H1 (cell line): Measurements from ENCODE around the gene WBP1. TPM values are rescaled to one million over a fixed set of nuclear protein-coding genes. Genes with fewer than 3 reads are reported as not detected.

Experiments
- CTCF ChIA-PET: fragments of 300-600 bp; sonication (Branson Sonifier 250); formaldehyde crosslinking; loops from one replicate; lab custom pipeline; 2021; ENCODE audit not compliant: partially characterized antibody; lab: Charles Lee
- POLR2A ChIA-PET: fragments of 300-600 bp; sonication (Branson Sonifier 250); formaldehyde crosslinking; loops from one replicate; lab custom pipeline; 2021; ENCODE audit warnings: inconsistent platforms; ENCODE audit not compliant: partially characterized antibody; lab: Charles Lee
- DNase-seq, 2 experiments: peaks; one replicate each; pipeline versions ENCODE4 v3.0.0 to v3.0.0-alpha.2; 2010 to 2022; ENCODE audit warnings: low spot score in 2 of 2, low read depth in 1 of 2, mixed read lengths in 1 of 2
- FAIRE-seq: peaks from 2 replicates; lab custom pipeline; 2011; peaks lifted over from hg19 to GRCh38; lab: Jason Lieb, UNC
- H2AFZ ChIP-seq: 2 replicates; pipeline ENCODE4 v1.8.1; 2012; ENCODE audit warnings: low read length, inconsistent platforms
- H2AK5ac ChIP-seq: 2 replicates; pipeline ENCODE4 v1.6.1; 2013; ENCODE audit warnings: low read depth, low read length
- H2BK120ac ChIP-seq: replicated peaks from 2 replicates; pipeline ENCODE3; 2013; ENCODE audit warnings: low read depth, low read length, inconsistent platforms
- H2BK12ac ChIP-seq: 2 replicates; pipeline ENCODE4 v1.6.1; 2013; ENCODE audit warnings: low read depth, low read length
- H2BK15ac ChIP-seq: 2 replicates; pipeline ENCODE4 v1.6.1; 2013; ENCODE audit warnings: low read length
- H2BK20ac ChIP-seq: 2 replicates; pipeline ENCODE4 v1.6.1; 2013; ENCODE audit warnings: low read length
- H2BK5ac ChIP-seq: 2 replicates; pipeline ENCODE4 v1.6.1; 2013; ENCODE audit warnings: low read depth, low read length
- H3K14ac ChIP-seq: 2 replicates; pipeline ENCODE4 v1.6.1; 2013; ENCODE audit warnings: inconsistent platforms; ENCODE audit not compliant: insufficient read length
- H3K18ac ChIP-seq: 2 replicates; pipeline ENCODE4 v1.6.1; 2013; ENCODE audit warnings: low read length; ENCODE audit errors: extremely low read depth
- H3K23ac ChIP-seq: 2 replicates; pipeline ENCODE4 v1.6.1; 2013; ENCODE audit warnings: inconsistent platforms; ENCODE audit not compliant: insufficient read length
- H3K23me2 ChIP-seq: 2 replicates; pipeline ENCODE4 v1.6.1; 2013; ENCODE audit warnings: low read depth, low read length
- H3K27ac ChIP-seq: 2 replicates; pipeline ENCODE4 v1.6.1; 2011; ENCODE audit warnings: low read depth, low read length, inconsistent platforms
- H3K27me3 ChIP-seq, 4 experiments: replicated peaks in 1 of 4; 1 replicate in 1 of 4; 2 replicates in 3 of 4; pipeline versions ENCODE4 v1.6.1 to v1.8.1; 2011 to 2013; ENCODE audit warnings: low read length in 3 of 4, mild to moderate bottlenecking in 3 of 4, inconsistent platforms in 2 of 4, mixed read lengths in 2 of 4, moderate library complexity in 1 of 4; ENCODE audit not compliant: control insufficient read depth in 3 of 4, insufficient read depth in 3 of 4; ENCODE audit errors: extremely low read depth in 1 of 4
- H3K36me3 ChIP-seq, 4 experiments: 2 replicates each; pipeline versions ENCODE4 v1.6.1 to v1.8.1; 2011 to 2013; ENCODE audit warnings: mild to moderate bottlenecking in 4 of 4, low read length in 3 of 4, moderate library complexity in 2 of 4, control low read depth in 1 of 4, inconsistent platforms in 1 of 4; ENCODE audit not compliant: insufficient read depth in 4 of 4, control insufficient read depth in 2 of 4
- H3K4ac ChIP-seq: replicated peaks from 2 replicates; pipeline ENCODE3; 2013; ENCODE audit warnings: low read length, low read depth, mixed read lengths, inconsistent platforms; ENCODE audit not compliant: insufficient read length
- H3K4me1 ChIP-seq, 4 experiments: replicated peaks in 1 of 4; 1 replicate in 1 of 4; 2 replicates in 3 of 4; pipeline versions ENCODE4 v1.6.1 to v1.8.1; 2011 to 2013; ENCODE audit warnings: low read length in 3 of 4, inconsistent platforms in 2 of 4, mixed read lengths in 1 of 4; ENCODE audit not compliant: insufficient read depth in 4 of 4, control insufficient read depth in 3 of 4
- H3K4me2 ChIP-seq, 2 experiments: 2 replicates each; pipeline versions ENCODE4 v1.6.1 to v1.8.1; 2011 to 2013; ENCODE audit warnings: low read depth in 2 of 2, low read length in 2 of 2, control low read depth in 1 of 2, inconsistent platforms in 1 of 2, mild to moderate bottlenecking in 1 of 2; ENCODE audit not compliant: insufficient read depth in 1 of 2
- H3K4me3 ChIP-seq, 4 experiments: fragments of 200-600, 300-600 bp in 1 of 4; sonication (generic), shearing (Covaris generic), sonication (Bioruptor Twin) in 1 of 4; 2 replicates each; pipeline versions ENCODE4 v1.5.1 to v1.8.1; 2011 to 2016; ENCODE audit warnings: low read length in 4 of 4, low read depth in 3 of 4, control low read depth in 2 of 4, inconsistent platforms in 2 of 4, mild to moderate bottlenecking in 2 of 4, mixed read lengths in 1 of 4, moderate library complexity in 1 of 4; ENCODE audit not compliant: insufficient read depth in 2 of 4; ENCODE audit errors: extremely low read depth in 1 of 4
- H3K56ac ChIP-seq: replicated peaks from 2 replicates; pipeline ENCODE3; 2013; ENCODE audit warnings: low read depth, mild to moderate bottlenecking, mixed read lengths, low read length, inconsistent platforms; ENCODE audit not compliant: insufficient read length
- H3K79me1 ChIP-seq: 2 replicates; pipeline ENCODE4 v1.6.1; 2013; ENCODE audit warnings: low read depth, low read length, control low read depth
- H3K79me2 ChIP-seq, 2 experiments: 2 replicates each; pipeline versions ENCODE4 v1.6.1 to v1.8.1; 2012 to 2013; ENCODE audit warnings: low read length in 2 of 2, mild to moderate bottlenecking in 2 of 2, inconsistent platforms in 1 of 2; ENCODE audit not compliant: insufficient read depth in 2 of 2, control insufficient read depth in 1 of 2
- H3K9ac ChIP-seq, 4 experiments: replicated peaks in 1 of 4; 1 replicate in 1 of 4; 2 replicates in 3 of 4; pipeline versions ENCODE4 v1.6.1 to v1.8.1; 2011 to 2013; ENCODE audit warnings: low read depth in 3 of 4, low read length in 3 of 4, control low read depth in 2 of 4, mild to moderate bottlenecking in 2 of 4, moderate library complexity in 2 of 4, inconsistent platforms in 1 of 4; ENCODE audit errors: extremely low read depth in 1 of 4
- H3K9me3 ChIP-seq, 2 experiments: 2 replicates each; pipeline versions ENCODE4 v1.6.1 to v1.8.1; 2012 to 2013; ENCODE audit warnings: mild to moderate bottlenecking in 2 of 2, moderate library complexity in 2 of 2, control low read depth in 1 of 2, inconsistent platforms in 1 of 2, low read depth in 1 of 2, low read length in 1 of 2, mixed read lengths in 1 of 2; ENCODE audit not compliant: insufficient read depth in 2 of 2
- H4K20me1 ChIP-seq, 2 experiments: replicated peaks in 1 of 2; 2 replicates each; pipeline versions ENCODE3 to v1.8.1; 2011 to 2013; ENCODE audit warnings: inconsistent platforms in 2 of 2, low read length in 2 of 2, mild to moderate bottlenecking in 1 of 2; ENCODE audit not compliant: insufficient read depth in 2 of 2, control insufficient read depth in 1 of 2
- H4K5ac ChIP-seq: 2 replicates; pipeline ENCODE4 v1.6.1; 2013; ENCODE audit warnings: low read length, low read depth, mixed read lengths, inconsistent platforms; ENCODE audit not compliant: insufficient read length
- H4K8ac ChIP-seq: 2 replicates; pipeline ENCODE4 v1.8.0; 2013; ENCODE audit warnings: mild to moderate bottlenecking, moderate library complexity, low read length, inconsistent platforms; ENCODE audit not compliant: insufficient read depth; ENCODE audit errors: extremely low read depth
- H4K91ac ChIP-seq: replicated peaks from 2 replicates; pipeline ENCODE3; 2013; ENCODE audit warnings: low read length, mixed read lengths, inconsistent platforms; ENCODE audit not compliant: insufficient read length
- CEBPB ChIP-seq: IDR thresholded peaks from 2 replicates; pipeline ENCODE4 v1.6.1; 2012; ENCODE audit warnings: low read depth, low read length
- MAFK ChIP-seq: IDR thresholded peaks from 2 replicates; pipeline ENCODE4 v1.6.1; 2012; ENCODE audit warnings: low read depth, mild to moderate bottlenecking, improper control_type of control experiment, low read length
- RAD21 ChIP-seq, 2 experiments: IDR thresholded peaks in 1 of 2; conservative IDR thresholded peaks in 1 of 2; 2 replicates each; pipeline ENCODE4 v1.6.1; 2011; ENCODE audit warnings: low read depth in 2 of 2, low read length in 2 of 2, improper control_type of control experiment in 1 of 2, inconsistent platforms in 1 of 2, mild to moderate bottlenecking in 1 of 2, moderate library complexity in 1 of 2
- RNF2 ChIP-seq: fragments of 200-900, 300-1000 bp; sonication (generic); IDR thresholded peaks from 2 replicates; pipeline ENCODE4 v1.7.1; 2016; ENCODE audit warnings: borderline replicate concordance, low read depth, mild to moderate bottlenecking, antibody characterized with exemption, low read length; ENCODE audit not compliant: poor library complexity, severe bottlenecking; ENCODE audit errors: missing control alignments
- SP2 ChIP-seq: IDR thresholded peaks from 2 replicates; pipeline ENCODE4 v1.6.1; 2012; ENCODE audit warnings: mild to moderate bottlenecking, low read length, inconsistent platforms
- SP4 ChIP-seq: IDR thresholded peaks from 2 replicates; pipeline ENCODE4 v1.6.1; 2012; ENCODE audit warnings: low read length, inconsistent platforms
- USF2 ChIP-seq: IDR thresholded peaks from 2 replicates; pipeline ENCODE4 v1.6.1; 2011; ENCODE audit warnings: low read length, improper control_type of control experiment
- WGBS, 2 experiments: shearing (Covaris generic) in 1 of 2; methylation state at CpG; one replicate each; pipeline versions ENCODE4 v1.1.6 to v1.1.7; 2013 to 2015; ENCODE audit warnings: low lambda C conversion rate in 2 of 2, mixed read lengths in 2 of 2, inconsistent platforms in 1 of 2, low coverage in 1 of 2, missing lambda C conversion rate in 1 of 2; ENCODE audit not compliant: insufficient replicate concordance in 2 of 2, insufficient coverage in 1 of 2, insufficient read length in 1 of 2; ENCODE audit errors: extremely low coverage in 1 of 2, missing lambda C conversion rate in 1 of 2; 5-methylcytosine and 5-hydroxymethylcytosine counted together
- polyA plus RNA-seq, 7 experiments: library from polyadenylated mRNA; depleted of rRNA in 3 of 7; stranded (reverse) in 5 of 7; unstranded in 2 of 7; fragments of >200 nt in 5 of 7; fragments of 200-250 nt in 2 of 7; gene quantifications; 1 replicate in 5 of 7; 2 replicates in 1 of 7; 4 replicates in 1 of 7; pipeline versions ENCODE4 v1.2.1 to v1.2.3, GENCODE V29; 2011 to 2013; ENCODE audit warnings: missing spikeins in 2 of 7, mixed read lengths in 2 of 7
- total RNA-seq: library from RNA; stranded (reverse); fragmentation: NEBNext Ultra II Directional; extraction: Animal tissue kit (Norgen Biotek cat#: 25700); gene quantifications from 2 replicates; pipeline ENCODE4 v1.2.1, GENCODE V29; 2021

The WBP1 gene
- total and polyA plus RNA-seq, 2 of the 8 experiments (the other 6 are each of a cell fraction or from before 2014, with no cell fraction given), result 57.2 to 190 TPM

- POLR2A ChIA-PET, result interaction anchor here (3.2 to 4.9 kb wide), 2 partner anchors 11 to 13 kb away, joined by 11 to 59 read pairs; partner anchors contain the start of gene LBX2
Observed at GRCh38 chr2:74486141-74486540, 27.9 kb downstream of the WBP1 start.

More at GRCh38 chr2:74486141-74486540, 27.9 kb downstream of the WBP1 start:
- Histone ChIP-seq H4K20me1 (peaks cover 6 to 11% of the 10 kb centered on the region in 2 experiments), H3K9me3 (no peaks in the 10 kb centered on the region), H3K4me2 (no peak overlapping the region), H4K8ac (no peak overlapping the region), H2BK20ac (no peak overlapping the region), H2BK5ac (no peak overlapping the region), H3K36me3 (peaks cover 2 to 8% (median 5%) of the 10 kb centered on the region in 4 experiments; a peak in 5 of 8 replicates), H2AFZ (no peak overlapping the region), H3K56ac (no peak overlapping the region), H3K79me2 (peaks cover 0 to 7% of the 10 kb centered on the region in 2 experiments; a peak in 1 of 4 replicates), H3K18ac (no peak overlapping the region), H3K4ac (no peak overlapping the region), H3K23ac (no peak overlapping the region), H3K4me1 (peaks cover 0 to 6% (median 4%) of the 10 kb centered on the region in 4 experiments; a peak in 4 of 7 replicates), H4K5ac (no peak overlapping the region), H3K79me1 (no peaks in the 10 kb centered on the region), H3K4me3 (no peak overlapping the region), H3K27me3 (no peaks in the 10 kb centered on the region; a peak in 1 of 7 replicates), H3K14ac (no peak overlapping the region), H2AK5ac (no peak overlapping the region), H2BK120ac (no peak overlapping the region), H3K23me2 (peaks cover 9% of the 10 kb centered on the region; the same call in 1 of the 2 replicates), H3K9ac (no peak overlapping the region), H2BK12ac (no peak overlapping the region), H2BK15ac (no peak overlapping the region), H3K27ac (no peak overlapping the region), H4K91ac (no peak overlapping the region)
- no peak for DNase-seq
- TF ChIP-seq USF2 (no peak), RNF2 (no peak), MAFK (no peak), SP4 (no peak), CEBPB (no peak), SP2 (no peak), RAD21 (IDR thresholded peaks at IDR 0.05 in 1 of 2, conservative IDR thresholded peaks at IDR 0.05 in 1 of 2; ENCODE audit: low read depth in 2 of 2, low read length in 2 of 2) (no peak)
- CTCF ChIA-PET, result interaction anchor here (1.2 kb wide), 1 partner anchor 102 kb away, joined by 9 read pairs; no protein-coding TSS in a partner anchor
- FAIRE-seq, result no peak
- WGBS, 2 experiments, result 94% methylated on average over 2 of the region's 2 CpGs; no CpG with 5 or more reads in 1 of the 2 experiments
